HuH-7.5 (cell line): Measurements from ENCODE around the gene PAN3.
"Not testable (repeated sequence)": the region's sequence is repeated elsewhere in the genome, so short reads cannot be mapped to it uniquely, and the experiment has no call there.

Source experiments
- DNase-seq: peaks from one replicate; pipeline ENCODE4 v3.0.0; 2011; ENCODE audit warnings: low spot score

PAN3 gene, protein sequence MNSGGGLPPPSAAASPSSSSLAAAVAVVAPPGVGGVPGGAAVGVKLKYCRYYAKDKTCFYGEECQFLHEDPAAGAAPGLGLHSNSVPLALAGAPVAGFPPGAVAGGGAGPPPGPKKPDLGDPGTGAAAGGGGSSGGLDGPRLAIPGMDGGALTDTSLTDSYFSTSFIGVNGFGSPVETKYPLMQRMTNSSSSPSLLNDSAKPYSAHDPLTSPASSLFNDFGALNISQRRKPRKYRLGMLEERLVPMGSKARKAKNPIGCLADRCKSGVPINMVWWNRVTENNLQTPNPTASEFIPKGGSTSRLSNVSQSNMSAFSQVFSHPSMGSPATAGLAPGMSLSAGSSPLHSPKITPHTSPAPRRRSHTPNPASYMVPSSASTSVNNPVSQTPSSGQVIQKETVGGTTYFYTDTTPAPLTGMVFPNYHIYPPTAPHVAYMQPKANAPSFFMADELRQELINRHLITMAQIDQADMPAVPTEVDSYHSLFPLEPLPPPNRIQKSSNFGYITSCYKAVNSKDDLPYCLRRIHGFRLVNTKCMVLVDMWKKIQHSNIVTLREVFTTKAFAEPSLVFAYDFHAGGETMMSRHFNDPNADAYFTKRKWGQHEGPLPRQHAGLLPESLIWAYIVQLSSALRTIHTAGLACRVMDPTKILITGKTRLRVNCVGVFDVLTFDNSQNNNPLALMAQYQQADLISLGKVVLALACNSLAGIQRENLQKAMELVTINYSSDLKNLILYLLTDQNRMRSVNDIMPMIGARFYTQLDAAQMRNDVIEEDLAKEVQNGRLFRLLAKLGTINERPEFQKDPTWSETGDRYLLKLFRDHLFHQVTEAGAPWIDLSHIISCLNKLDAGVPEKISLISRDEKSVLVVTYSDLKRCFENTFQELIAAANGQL

GRCh38 chr13:28138012-28138755, at the start of gene PAN3:
TSS of gene PAN3 (plus strand) at chr13:28138545. CDS start at chr13:28138658, 113 bp downstream.
- peak; percentile 69 for DNase-seq

DNA sequence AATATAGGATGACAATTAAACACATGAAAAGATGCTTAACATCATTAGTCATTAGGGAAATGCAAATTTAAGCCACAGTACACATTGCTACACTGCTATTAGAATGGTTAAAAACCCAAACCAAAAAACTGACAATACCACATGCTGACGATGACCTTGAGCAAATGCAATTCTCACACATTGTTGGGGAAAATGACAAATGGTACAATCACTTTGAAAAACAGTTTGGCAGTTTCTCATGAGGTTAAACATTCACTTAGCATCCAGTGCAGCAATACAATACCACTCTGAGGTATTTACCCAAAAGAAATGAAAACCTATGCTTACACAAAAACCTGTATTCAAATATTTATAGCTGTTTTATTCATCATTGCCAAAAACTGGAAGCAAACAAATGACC, 49.3 kb upstream of the PAN3 start:
- DNase-seq = no peak

GRCh38 chr13:28092431-28092830, 45.9 kb upstream of the PAN3 start:
- DNase-seq = no peak

DNA sequence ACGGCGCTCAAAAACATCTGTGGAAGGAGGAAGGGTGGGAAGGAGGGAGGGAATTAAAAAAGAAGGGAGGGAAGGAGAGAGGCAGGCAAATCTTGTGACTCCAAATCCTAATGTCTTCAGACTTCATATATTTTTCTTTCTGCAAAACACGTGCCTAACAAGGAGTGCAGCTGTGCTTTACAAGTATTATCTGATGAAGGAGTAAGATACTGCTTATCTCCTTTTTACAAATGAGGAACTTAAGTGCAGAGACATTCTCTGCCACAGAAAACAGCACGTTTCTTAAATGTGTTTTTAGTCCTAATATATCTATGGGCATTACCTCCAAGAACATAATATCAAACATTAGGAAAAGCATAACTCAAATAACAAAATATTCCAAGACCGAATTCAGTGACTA, 44.5 kb upstream of the PAN3 start:
- DNase-seq = no peak

- no peak for DNase-seq
These were observed 44.0 kb upstream of the PAN3 start for GRCh38 chr13:28094306-28094705.

GRCh38 chr13:28097503-28097902, 40.8 kb upstream of the PAN3 start:
- DNase-seq = no peak

DNA sequence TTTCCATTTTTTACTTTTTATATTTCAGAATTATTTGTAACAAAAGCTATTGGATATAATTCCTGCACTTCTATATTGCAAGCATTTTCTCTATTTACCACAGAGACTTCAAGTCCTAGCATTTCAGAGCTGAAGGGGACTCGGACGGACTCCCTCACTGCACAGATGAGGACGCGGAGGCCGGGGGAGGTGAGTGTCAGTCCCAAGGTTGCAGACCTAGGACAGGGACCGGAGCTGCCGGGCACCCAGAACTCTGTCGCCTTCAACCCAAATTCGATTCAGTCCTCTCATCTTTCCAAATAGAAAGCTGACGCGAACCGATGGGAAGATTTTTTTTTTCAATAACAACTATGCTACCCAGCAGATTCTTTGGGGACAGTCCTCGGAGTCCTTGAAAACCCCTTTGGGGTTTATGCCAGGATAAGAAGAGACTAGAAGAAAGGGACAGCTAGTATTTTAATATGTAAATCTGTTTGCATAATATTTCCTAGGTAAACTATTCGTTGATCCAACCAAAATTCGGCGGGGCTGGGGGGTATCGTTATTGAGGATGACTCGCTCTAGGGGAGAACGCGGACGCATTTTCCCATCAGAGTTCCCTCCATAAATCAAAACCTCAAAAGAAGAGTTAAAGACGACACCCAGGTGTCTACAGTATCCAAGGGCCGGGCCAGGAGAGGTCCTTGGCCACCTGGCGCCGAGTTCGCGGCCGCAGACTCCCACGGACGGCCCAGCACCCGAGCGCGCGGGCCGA, 38.8 kb upstream of the PAN3 start:
- DNase-seq = no peak

- peak; percentile 20 for DNase-seq
These were observed 37.9 kb upstream of the PAN3 start, which contains the start of gene FLT3 for GRCh38 chr13:28100150-28101121. TSS of gene FLT3 (minus strand) at chr13:28100576. CDS start at chr13:28100510, 66 bp downstream.

DNA sequence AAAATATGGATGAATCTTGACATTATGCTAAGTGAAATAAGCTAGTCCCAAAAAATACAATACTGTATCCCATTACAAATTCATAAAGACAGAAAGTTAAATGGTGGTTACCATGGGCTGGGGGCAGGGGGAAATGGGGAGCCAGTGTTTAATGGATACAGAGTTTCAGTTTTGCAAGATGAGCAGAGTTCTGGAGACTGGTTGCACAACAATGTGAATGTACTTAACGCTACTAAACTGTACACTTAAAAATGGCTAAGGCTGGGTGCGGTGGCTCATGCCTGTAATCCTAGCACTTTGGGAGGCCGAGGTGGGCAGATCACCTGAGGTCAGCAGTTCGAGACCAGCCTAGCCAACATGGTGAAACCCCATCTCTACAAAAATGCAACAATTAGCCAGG, 36.5 kb upstream of the PAN3 start:
- DNase-seq = not testable (repeated sequence)

DNA sequence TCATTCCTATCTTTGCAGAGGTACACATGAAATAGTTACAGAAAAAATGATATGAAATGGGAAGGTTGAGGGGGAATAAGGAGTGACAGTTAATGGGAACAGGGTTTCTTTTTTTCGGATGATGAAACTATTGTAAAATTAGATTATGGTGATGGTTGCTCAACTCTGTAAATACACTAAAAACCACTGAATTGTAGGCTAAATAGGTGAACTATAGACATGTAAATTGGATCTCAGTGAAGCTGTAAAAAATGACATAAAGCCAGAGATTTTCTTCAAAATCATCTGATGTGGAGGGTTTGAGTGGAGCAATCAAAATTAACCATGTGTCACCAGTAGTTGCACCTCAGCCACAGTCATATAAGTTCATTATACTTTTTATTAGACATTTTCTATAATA, 31.4 kb upstream of the PAN3 start:
- no peak for DNase-seq

- no peak for DNase-seq
These were observed 27.9 kb upstream of the PAN3 start for GRCh38 chr13:28110414-28110813.

- DNase-seq = no peak
These were observed 21.6 kb upstream of the PAN3 start for GRCh38 chr13:28116736-28117135.

DNA sequence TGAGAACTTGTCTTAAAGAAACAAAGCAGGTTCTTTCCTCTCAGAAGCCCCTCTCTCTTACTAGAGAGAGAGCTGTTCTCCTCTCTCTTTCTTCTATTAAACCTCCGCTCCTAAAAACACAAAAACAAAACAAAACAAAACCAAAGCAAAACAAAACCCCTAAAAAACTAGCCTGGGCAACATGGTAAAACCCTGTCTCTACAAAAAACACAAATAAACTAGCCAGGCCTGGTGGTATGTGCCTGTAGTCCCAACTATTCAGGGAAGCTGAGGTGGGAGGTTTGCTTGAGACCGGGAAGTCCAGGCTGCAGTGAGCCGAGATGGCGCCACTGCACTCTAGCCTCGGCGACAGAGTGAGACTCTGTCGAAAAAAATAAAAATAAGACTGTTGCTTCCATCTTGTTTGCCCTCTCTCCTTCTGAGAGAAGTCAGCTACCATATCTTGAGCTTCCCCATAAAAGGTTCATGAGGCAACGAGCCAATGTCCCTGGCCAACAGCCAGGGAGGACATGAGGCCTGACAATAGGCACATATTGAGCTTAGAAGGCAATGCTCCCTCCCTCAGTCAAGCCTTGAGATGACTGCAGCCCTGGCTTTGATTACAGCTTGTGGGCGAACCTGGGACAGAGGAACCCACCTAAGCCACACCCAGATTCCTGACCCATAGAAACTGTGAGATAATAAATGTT, 20.5 kb upstream of the PAN3 start:
- DNase-seq = no peak

DNA sequence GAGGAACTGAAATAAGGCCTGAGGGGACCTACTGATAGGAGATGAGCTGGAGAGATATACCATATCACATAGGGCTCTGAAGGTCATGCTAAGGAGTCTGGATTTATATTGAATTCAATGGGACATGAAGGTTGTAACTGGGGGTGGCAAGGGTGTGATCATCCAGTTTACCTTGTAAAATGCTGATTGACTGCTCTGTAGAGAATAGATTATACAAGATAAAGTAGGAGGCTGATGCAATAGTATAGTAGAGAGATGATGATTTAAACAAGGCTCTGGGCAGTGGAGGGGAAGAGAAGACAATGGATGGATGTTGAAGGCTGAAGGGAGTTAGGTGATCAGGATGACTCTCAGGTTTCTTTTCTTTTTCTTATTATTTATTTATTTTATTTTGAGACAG, 18.0 kb upstream of the PAN3 start:
- DNase-seq = no peak

DNA sequence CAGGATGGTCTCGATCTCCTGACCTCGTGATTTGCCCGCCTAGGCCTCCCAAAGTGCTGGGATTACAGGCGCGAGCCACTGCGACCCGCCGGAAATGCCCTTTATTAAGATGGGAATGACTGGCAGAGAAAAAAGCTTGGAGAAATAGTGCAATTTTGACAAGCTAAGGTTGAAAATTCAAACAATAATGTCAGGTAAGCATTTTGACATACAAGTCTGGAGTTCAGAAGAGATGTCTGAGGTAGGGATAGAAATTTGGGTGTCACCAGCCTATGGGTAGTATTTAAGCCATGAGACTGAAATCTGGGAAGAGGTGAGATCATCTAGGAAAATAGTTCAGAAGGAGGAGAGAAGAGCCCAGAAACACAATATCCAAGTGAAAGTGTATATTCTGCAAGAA, 17.1 kb upstream of the PAN3 start:
- DNase-seq = no peak

DNA sequence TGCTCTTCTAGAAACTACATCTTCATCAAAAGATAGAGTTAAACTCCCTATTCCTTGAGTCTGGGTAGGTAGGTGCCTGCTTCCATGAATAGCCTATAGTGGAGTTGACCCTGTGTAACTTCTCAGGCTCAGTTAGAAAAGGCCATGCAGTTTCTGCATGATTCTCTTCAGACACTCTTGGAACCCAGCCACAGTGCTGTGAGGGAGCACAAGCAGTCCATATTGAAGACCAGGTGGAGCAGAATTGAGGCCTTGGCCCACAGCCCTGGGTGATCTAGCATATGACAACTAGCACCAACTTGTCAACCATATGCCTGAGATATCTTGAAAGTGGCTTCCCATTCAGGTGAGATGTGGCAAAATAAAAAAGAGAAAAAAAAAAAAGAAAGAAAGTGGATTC, 10.3 kb upstream of the PAN3 start:
- no peak for DNase-seq

DNA sequence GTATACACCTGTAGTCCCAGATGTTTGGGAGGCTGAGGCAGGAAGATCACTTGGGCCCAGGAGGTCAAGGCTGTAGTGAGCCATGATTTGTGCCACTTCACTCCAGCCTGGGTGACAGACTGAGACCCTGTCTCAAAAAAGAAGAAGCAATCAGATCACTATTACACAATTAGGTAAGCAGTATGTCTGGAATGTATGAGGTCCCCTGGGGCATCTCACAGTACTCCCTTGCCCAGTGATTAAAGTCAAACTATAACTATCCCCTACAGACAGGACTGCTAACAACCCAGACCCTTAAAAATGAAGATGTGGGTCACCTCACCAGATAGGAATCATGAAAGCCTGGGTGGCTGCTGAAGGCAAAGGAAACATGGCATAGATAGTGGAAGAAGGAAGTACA, 9.4 kb upstream of the PAN3 start:
- DNase-seq = no peak

DNA sequence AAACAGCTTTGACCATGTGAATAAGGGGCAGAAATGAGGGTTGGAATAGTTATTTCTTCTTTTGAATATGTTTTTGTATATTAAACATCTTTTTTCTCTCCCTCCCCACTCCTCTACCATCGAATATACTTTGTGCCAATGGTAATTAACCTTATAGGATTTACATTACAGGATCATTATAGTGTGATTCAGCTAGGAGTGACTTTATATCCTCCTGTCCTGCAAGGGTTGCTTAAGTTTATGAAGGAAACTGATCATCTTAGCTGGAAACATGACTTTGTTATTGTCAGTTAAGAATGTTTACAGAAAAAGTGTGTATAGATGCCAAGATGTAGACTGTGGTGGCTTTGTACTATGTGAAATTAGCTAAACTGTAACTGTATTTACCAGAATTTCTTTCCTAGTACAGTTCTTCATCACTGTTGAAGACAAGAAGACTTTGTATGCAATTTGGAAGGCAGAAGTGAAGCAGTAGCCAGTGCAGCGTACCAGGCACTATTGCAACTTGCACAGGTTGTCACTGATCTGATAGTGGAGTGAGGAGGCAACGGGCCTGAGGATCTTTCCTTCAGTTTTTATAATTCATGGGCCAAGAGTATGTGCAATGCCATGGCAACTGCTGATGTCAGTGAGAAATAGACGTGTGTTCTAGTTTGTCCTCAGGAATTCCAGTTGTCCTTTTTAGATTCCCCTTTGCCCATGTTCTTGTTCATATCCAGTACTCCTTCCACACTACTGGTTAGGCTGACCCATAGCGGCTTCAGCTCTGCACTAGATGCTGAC, 8.2 kb upstream of the PAN3 start:
- no peak for DNase-seq

DNA sequence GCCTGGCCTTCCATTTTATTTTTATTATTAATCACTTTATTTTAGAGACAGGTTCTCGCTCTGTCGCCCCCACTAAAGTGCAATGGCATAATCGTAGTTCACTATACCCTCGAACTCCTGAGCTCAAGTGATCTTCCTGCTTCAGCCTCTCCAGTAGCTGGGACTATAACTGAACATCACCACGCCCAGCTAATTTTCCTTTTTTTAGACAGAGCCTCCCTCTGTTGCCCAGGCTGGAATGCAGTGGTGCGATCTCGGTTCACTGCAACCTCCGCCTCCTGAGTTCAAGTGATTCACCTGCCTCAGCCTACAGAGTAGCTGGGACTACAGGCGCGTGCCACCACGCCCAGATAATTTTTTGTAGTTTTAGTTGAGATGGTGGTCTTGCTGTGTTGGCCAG, 6.7 kb upstream of the PAN3 start:
- DNase-seq = no peak
